HepG2 (cell line): ENCODE results near the gene ZNF141. TPM values are rescaled to one million over a fixed set of nuclear protein-coding genes. Genes with fewer than 3 reads are reported as not detected.

Experiments used
- ATAC-seq: fragments of 200-7000 bp; cut with Tn5 transposase; 3 replicates; pipeline ENCODE4 v1.9.1; 2020; ENCODE audit warnings: mild to moderate bottlenecking, moderate library complexity
- BruUV-seq: library from RNA; stranded (reverse); fragments of 400-500 nt; replicated peaks from 2 replicates; lab custom pipeline; 2021; lab: Mats Ljungman, UMichigan
- CTCF ChIA-PET: fragments of 300-600 bp; formaldehyde crosslinking; extraction: SDS; loops from one replicate; lab custom pipeline; 2021; ENCODE audit warnings: low total read pairs, inconsistent platforms, low intra/inter-chr PET ratio; lab: Yijun Ruan, JAX
- POLR2A ChIA-PET: fragments of 350-600 bp; sonication (Branson Sonifier 250); formaldehyde crosslinking; loops from one replicate; lab custom pipeline; 2020; ENCODE audit warnings: antibody characterized with exemption, inconsistent platforms; lab: Yijun Ruan, JAX
- DNase-seq: peaks from one replicate; pipeline ENCODE4 v3.0.0-alpha.2; 2015; ENCODE audit warnings: low spot score
- FAIRE-seq: peaks from 3 replicates; lab custom pipeline; 2011; peaks lifted over from hg19 to GRCh38; lab: Jason Lieb, UNC
- H2AFZ ChIP-seq: one replicate; pipeline ENCODE4 v1.6.1; 2011; ENCODE audit warnings: low read length, inconsistent platforms
- H3K27ac ChIP-seq: fragments of 300-600 bp; 3 replicates; pipeline ENCODE4 v1.8.0; 2011; ENCODE audit warnings: mixed run types, mild to moderate bottlenecking, mixed read lengths, low read length, inconsistent platforms; ENCODE audit not compliant: insufficient read depth; ENCODE audit errors: extremely low read length
- H3K27me3 ChIP-seq, 2 experiments: fragments of 200-600 bp in 1 of 2; 2 replicates in 1 of 2; 3 replicates in 1 of 2; pipeline versions ENCODE4 v1.6.0 to v1.8.0; 2011; ENCODE audit warnings: low read length in 2 of 2, mild to moderate bottlenecking in 2 of 2, moderate library complexity in 2 of 2, inconsistent platforms in 1 of 2; ENCODE audit not compliant: insufficient read depth in 2 of 2, control insufficient read depth in 1 of 2
- H3K36me3 ChIP-seq, 2 experiments: fragments of 200-600 bp in 1 of 2; replicated peaks in 1 of 2; 2 replicates in 1 of 2; 3 replicates in 1 of 2; pipeline versions ENCODE4 v1.5.1 to v1.8.0; 2011; ENCODE audit warnings: low read length in 2 of 2, inconsistent platforms in 1 of 2; ENCODE audit not compliant: insufficient read depth in 2 of 2, control insufficient read depth in 1 of 2
- H3K4me1 ChIP-seq: 2 replicates; pipeline ENCODE4 v1.5.1; 2012; ENCODE audit warnings: low read length, inconsistent platforms; ENCODE audit not compliant: insufficient read depth
- H3K4me2 ChIP-seq: 2 replicates; pipeline ENCODE4 v1.6.0; 2011; ENCODE audit warnings: low read depth, low read length, inconsistent platforms
- H3K4me3 ChIP-seq, 3 experiments: fragments of 200-600 bp in 1 of 3; sonication (generic), shearing (Covaris generic) in 1 of 3; replicated peaks in 1 of 3; 2 replicates each; pipeline ENCODE4 v1.5.1; 2011 to 2016; ENCODE audit warnings: low read length in 3 of 3, inconsistent platforms in 2 of 3, low read depth in 2 of 3, mild to moderate bottlenecking in 2 of 3, control low read depth in 1 of 3, mixed read lengths in 1 of 3; ENCODE audit not compliant: insufficient read depth in 1 of 3
- H3K79me2 ChIP-seq: one replicate; pipeline ENCODE4 v1.6.1; 2011; ENCODE audit warnings: low read length, inconsistent platforms; ENCODE audit not compliant: insufficient read depth
- H3K9ac ChIP-seq: 2 replicates; pipeline ENCODE4 v1.6.0; 2011; ENCODE audit warnings: mild to moderate bottlenecking, low read depth, low read length, inconsistent platforms; ENCODE audit not compliant: insufficient read depth
- H3K9me3 ChIP-seq: 2 replicates; pipeline ENCODE4 v1.5.1; 2012; ENCODE audit warnings: mild to moderate bottlenecking, low read length
- H4K20me1 ChIP-seq: 2 replicates; pipeline ENCODE4 v1.6.0; 2011; ENCODE audit warnings: inconsistent platforms, mild to moderate bottlenecking, low read length, moderate library complexity; ENCODE audit not compliant: insufficient read depth
- MAFF ChIP-seq: IDR thresholded peaks from 2 replicates; pipeline ENCODE4 v1.6.1; 2011; ENCODE audit warnings: low read depth, low read length, improper control_type of control experiment
- MAFK ChIP-seq, 2 experiments: IDR thresholded peaks in 1 of 2; conservative IDR thresholded peaks in 1 of 2; 2 replicates each; pipeline ENCODE4 v1.6.1; 2011; ENCODE audit warnings: improper control_type of control experiment in 2 of 2, low read length in 2 of 2
- RERE ChIP-seq: IDR thresholded peaks from 2 replicates; pipeline ENCODE4 v1.6.1; 2016; ENCODE audit warnings: low read depth, missing genetic modification reagents, missing compliant biosample characterization
- WGBS: methylation state at CpG from one replicate; pipeline ENCODE4 v1.1.6; 2017; ENCODE audit warnings: low lambda C conversion rate; 5-methylcytosine and 5-hydroxymethylcytosine counted together
- in situ Hi-C: cut with HindIII; loops from 2 replicates; pipeline ENCODE4 v1.10.0; 2017; ENCODE audit warnings: low pct_unique_long_range_greater_than_20kb; ENCODE audit not compliant: extremely low pct_ligation_motif_present
- intact Hi-C: fragments of 100-400 bp; cut with micrococcal nuclease; formaldehyde crosslinking; loops from one replicate; pipeline ENCODE4 v1.10.0; 2022; ENCODE audit not compliant: unreplicated experiment
- polyA plus RNA-seq, 8 experiments: library from polyadenylated mRNA; depleted of rRNA in 3 of 8; stranded (reverse) in 7 of 8; unstranded in 1 of 8; fragments of >200 nt; fragmentation: Illumina TruSeq in 4 of 8; extraction: Trizol in 4 of 8; gene quantifications; 2 replicates each; pipeline versions ENCODE4 v1.2.1 to v1.2.3, GENCODE V29; 2011 to 2016; ENCODE audit warnings: low read depth in 4 of 8, missing spikeins in 1 of 8, mixed read lengths in 1 of 8; ENCODE audit not compliant: insufficient read depth in 1 of 8
- total RNA-seq, 5 experiments: library from RNA; depleted of rRNA; stranded (reverse); fragments of >200 nt; fragmentation: Illumina TruSeq; extraction: Trizol; gene quantifications; 2 replicates each; pipeline ENCODE4 v1.2.3, GENCODE V29; 2016; ENCODE audit warnings: low read depth in 1 of 5

The ZNF141 gene
- total and polyA plus RNA-seq, 2 of the 13 experiments (the other 11 are each of a cell fraction or from before 2014, with no cell fraction given) = not detected

GRCh38 chr4:294732-295131, 42.9 kb upstream of the ZNF141 start:
- peak; percentile 64; the same call in 1 of the 2 replicates for TF ChIP-seq MAFF
- no peak for TF ChIP-seq RERE
- peak; percentile 41 to 75; a peak in 2 of 4 replicates for TF ChIP-seq MAFK (conservative IDR thresholded peaks at IDR 0.05 in 1 of 2, IDR thresholded peaks at IDR 0.05 in 1 of 2; ENCODE audit: low read length in 2 of 2)
- TF ChIP-seq, all 625 proteins: peak for 2
- Histone ChIP-seq H2AFZ (no peak overlapping the region), H3K4me1 (no peaks in the 10 kb centered on the region), H3K4me3 (no peak overlapping the region), H4K20me1 (no peaks in the 10 kb centered on the region), H3K36me3 (no peaks in the 10 kb centered on the region), H3K9ac (no peak overlapping the region), H3K79me2 (no peaks in the 10 kb centered on the region), H3K27ac (no peak overlapping the region), H3K27me3 (no peaks in the 10 kb centered on the region), H3K4me2 (no peak overlapping the region), H3K9me3 (peaks cover 84% of the 10 kb centered on the region)
- ChIA-PET POLR2A (no interaction called here), CTCF (no interaction called here)
- DNase-seq (no peak), FAIRE-seq (no peak), ATAC-seq (no peak)
- BruUV-seq = no TSS peak
- WGBS = 18% methylated on average over 3 of the region's 3 CpGs
- intact Hi-C loops (no loop called here), in situ Hi-C loops (no loop called here)
